Measurements from ENCODE around the gene AMY2B.
"Not testable (repeated sequence)": the region's sequence is repeated elsewhere in the genome, so short reads cannot be mapped to it uniquely, and the experiment has no call there.

AMY2B gene

GRCh38 chr1:103571289-103571688, at the start of gene AMY2B:
AMY2B (plus strand) TSS chr1:103571589; CDS start chr1:103571603, 14 bp downstream.
- not testable (repeated sequence) for H3K36me3 ChIP-seq (ENCODE audit: low read length); H3K4me2 ChIP-seq (ENCODE audit: low read depth, low read length, poor library complexity, severe bottlenecking); H3K27me3 ChIP-seq (ENCODE audit: low read length); H3K27ac ChIP-seq (ENCODE audit: low read depth, low read length); H3K79me2 ChIP-seq (ENCODE audit: insufficient read depth, low read length); H3K9me2 ChIP-seq (replicated peaks; ENCODE audit: insufficient read depth, low read length); H3K4me3 ChIP-seq (ENCODE audit: insufficient read depth, low read length, poor library complexity, severe bottlenecking); H3K9ac ChIP-seq (ENCODE audit: low read length); H4K20me1 ChIP-seq (ENCODE audit: low read depth, low read length); H2AFZ ChIP-seq (ENCODE audit: low read depth, low read length, severe bottlenecking); H3F3A ChIP-seq (ENCODE audit: insufficient read depth); H3K9me3 ChIP-seq (ENCODE audit: insufficient read depth, low read length)

DNA sequence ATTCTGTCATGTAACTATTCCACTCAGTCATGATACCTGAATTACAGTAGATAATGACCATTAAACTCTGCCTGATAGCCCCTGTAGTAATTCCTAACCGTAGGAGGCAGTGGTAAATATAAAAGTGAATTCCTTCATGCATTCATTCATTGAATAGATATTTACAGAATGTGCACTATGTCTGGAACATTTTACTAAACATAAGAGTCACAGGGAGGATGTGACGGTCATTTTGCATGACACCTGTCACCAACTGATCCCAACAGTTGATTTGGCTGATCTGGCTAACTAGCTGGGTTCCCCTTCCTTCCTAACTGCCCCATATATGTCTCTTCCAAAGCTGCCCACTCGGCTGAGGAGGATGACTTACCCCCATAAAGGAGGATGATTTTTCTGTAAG, 48.0 kb upstream of the AMY2B start:
- no peak overlapping the region for H3K4me2 ChIP-seq (ENCODE audit: low read depth, low read length, poor library complexity, severe bottlenecking)
- H3K36me3 ChIP-seq (ENCODE audit: low read length): peaks cover 14% of the 10 kb centered on the region
- H4K20me1 ChIP-seq (ENCODE audit: low read depth, low read length): peaks cover 18% of the 10 kb centered on the region
- no peaks in the 10 kb centered on the region for H3K9me3 ChIP-seq (ENCODE audit: insufficient read depth, low read length)
- no peak overlapping the region for H3K27ac ChIP-seq (ENCODE audit: low read depth, low read length)
- peaks cover 26% of the 10 kb centered on the region for H3K79me2 ChIP-seq (ENCODE audit: insufficient read depth, low read length)
- H3K27me3 ChIP-seq (ENCODE audit: low read length): no peaks in the 10 kb centered on the region
- H3F3A ChIP-seq (ENCODE audit: insufficient read depth): no peaks in the 10 kb centered on the region
- H2AFZ ChIP-seq (ENCODE audit: low read depth, low read length, severe bottlenecking): no peak overlapping the region
- H3K9ac ChIP-seq (ENCODE audit: low read length): no peak overlapping the region
- H3K4me3 ChIP-seq (ENCODE audit: insufficient read depth, low read length, poor library complexity, severe bottlenecking): no peak overlapping the region
- H3K9me2 ChIP-seq (replicated peaks; ENCODE audit: insufficient read depth, low read length): no peaks in the 10 kb centered on the region
- TF ChIP-seq CTCF (IDR thresholded peaks at IDR 0.05; ENCODE audit: insufficient read depth, low read length, poor library complexity, severe bottlenecking) (no peak), EZH2phosphoT487 (conservative IDR thresholded peaks at IDR 0.05; ENCODE audit: low read length) (no peak)

DNA sequence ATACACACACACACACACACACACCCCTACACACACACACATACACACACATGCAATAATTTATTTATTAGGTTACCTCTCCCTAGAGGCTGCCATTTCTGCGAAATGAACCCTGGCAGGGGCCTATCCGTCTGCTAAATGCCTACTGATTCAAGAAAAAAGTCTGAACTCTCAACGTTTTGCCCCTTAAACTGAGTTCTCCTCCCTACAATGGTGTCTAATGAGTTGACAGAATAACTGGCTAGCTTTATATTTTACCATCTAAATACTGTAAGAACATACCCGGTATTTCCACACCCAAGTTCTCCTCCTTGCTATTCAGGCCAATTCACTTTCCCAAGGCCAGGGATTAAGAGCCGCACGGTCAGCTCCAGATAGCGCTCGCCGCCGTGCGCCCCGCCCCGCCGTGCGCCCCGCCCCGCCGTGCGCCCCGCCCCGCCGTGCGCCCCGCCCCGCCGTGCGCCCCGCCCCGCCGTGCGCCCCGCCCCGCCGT, 46.2 kb upstream of the AMY2B start:
- Histone ChIP-seq H3K9ac (ENCODE audit: low read length) (peak overlapping the region; percentile 99), H3K36me3 (ENCODE audit: low read length) (peaks cover 24% of the 10 kb centered on the region), H3K27ac (ENCODE audit: low read depth, low read length) (no peak overlapping the region), H3K4me3 (ENCODE audit: insufficient read depth, low read length, poor library complexity, severe bottlenecking) (peak overlapping the region; percentile 56), H3K9me3 (ENCODE audit: insufficient read depth, low read length) (no peaks in the 10 kb centered on the region), H2AFZ (ENCODE audit: low read depth, low read length, severe bottlenecking) (no peak overlapping the region), H4K20me1 (ENCODE audit: low read depth, low read length) (peaks cover 24% of the 10 kb centered on the region), H3K79me2 (ENCODE audit: insufficient read depth, low read length) (peaks cover 43% of the 10 kb centered on the region), H3K4me2 (ENCODE audit: low read depth, low read length, poor library complexity, severe bottlenecking) (peak overlapping the region; percentile 64), H3K27me3 (ENCODE audit: low read length) (no peaks in the 10 kb centered on the region), H3F3A (ENCODE audit: insufficient read depth) (no peaks in the 10 kb centered on the region), H3K9me2 (replicated peaks; ENCODE audit: insufficient read depth, low read length) (no peaks in the 10 kb centered on the region)
- TF ChIP-seq CTCF (IDR thresholded peaks at IDR 0.05; ENCODE audit: insufficient read depth, low read length, poor library complexity, severe bottlenecking): no peak
- TF ChIP-seq EZH2phosphoT487 (conservative IDR thresholded peaks at IDR 0.05; ENCODE audit: low read length): no peak

DNA sequence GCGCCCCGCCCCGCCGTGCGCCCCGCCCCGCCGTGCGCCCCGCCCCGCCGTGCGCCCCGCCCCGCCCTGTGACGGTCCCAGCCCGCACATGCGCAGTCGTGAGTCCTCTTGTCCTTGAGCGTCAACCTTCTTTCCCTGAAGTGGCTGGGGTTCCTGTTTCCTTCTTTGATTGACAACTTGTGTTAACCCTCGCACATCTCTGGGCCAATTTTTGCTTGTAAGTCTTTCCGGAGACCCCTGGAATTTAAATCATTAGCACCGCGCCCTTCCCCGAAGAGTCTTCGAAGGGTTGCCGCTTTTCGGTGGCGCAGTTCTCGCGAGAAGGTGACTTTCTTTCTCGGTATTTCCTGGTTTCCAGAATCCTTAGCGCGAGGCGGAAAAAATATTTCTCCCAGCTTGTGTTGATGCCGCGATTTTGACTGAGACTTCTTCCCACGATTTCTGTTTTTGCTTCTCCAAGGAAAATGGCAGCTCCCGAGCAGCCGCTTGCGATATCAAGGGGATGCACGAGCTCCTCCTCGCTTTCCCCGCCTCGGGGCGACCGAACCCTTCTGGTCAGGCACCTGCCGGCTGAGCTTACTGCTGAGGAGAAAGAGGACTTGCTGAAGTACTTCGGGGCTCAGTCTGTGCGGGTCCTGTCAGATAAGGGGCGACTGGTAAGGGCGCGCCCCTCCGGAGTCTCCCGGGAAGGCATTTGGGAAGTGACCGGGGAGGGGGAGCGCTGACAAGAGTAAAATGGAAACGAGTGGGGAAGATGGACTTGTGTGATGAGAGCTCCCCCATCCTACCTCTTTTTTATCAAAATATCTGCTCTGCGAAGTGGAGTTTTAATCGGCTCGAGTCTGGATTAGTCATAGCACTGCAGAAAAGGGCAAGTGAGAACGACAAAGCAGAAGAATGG, 45.5 kb upstream of the AMY2B start, which contains the start of gene RNPC3:
Gene RNPC3 (plus strand): TSS at position 93 of the 901 bp plus-strand sequence. CDS start 372 bp downstream, at position 465.
- TF ChIP-seq CTCF (IDR thresholded peaks at IDR 0.05; ENCODE audit: insufficient read depth, low read length, poor library complexity, severe bottlenecking) (no peak), EZH2phosphoT487 (conservative IDR thresholded peaks at IDR 0.05; ENCODE audit: low read length) (no peak)
- Histone ChIP-seq H3K9ac (ENCODE audit: low read length) (peak within 1 kb of the TSS; percentile 99), H3K9me2 (replicated peaks; ENCODE audit: insufficient read depth, low read length) (no peaks in the 10 kb centered on the region)

More for the DNA sequence above, 45.5 kb upstream of the AMY2B start, which contains the start of gene RNPC3:
- H3K36me3 ChIP-seq (ENCODE audit: low read length): peaks cover 25% of the 10 kb centered on the region
- peak within 1 kb of the TSS; percentile 95 for H3K27ac ChIP-seq (ENCODE audit: low read depth, low read length)
- H3K27me3 ChIP-seq (ENCODE audit: low read length): no peaks in the 10 kb centered on the region
- no peaks in the 10 kb centered on the region for H3F3A ChIP-seq (ENCODE audit: insufficient read depth)
- H3K4me2 ChIP-seq (ENCODE audit: low read depth, low read length, poor library complexity, severe bottlenecking): peak within 1 kb of the TSS; percentile 100
- peaks cover 24% of the 10 kb centered on the region for H4K20me1 ChIP-seq (ENCODE audit: low read depth, low read length)
- peak within 1 kb of the TSS; percentile 100 for H3K4me3 ChIP-seq (ENCODE audit: insufficient read depth, low read length, poor library complexity, severe bottlenecking)
- H2AFZ ChIP-seq (ENCODE audit: low read depth, low read length, severe bottlenecking): peak within 1 kb of the TSS; percentile 94
- H3K79me2 ChIP-seq (ENCODE audit: insufficient read depth, low read length): peaks cover 50% of the 10 kb centered on the region
- no peaks in the 10 kb centered on the region for H3K9me3 ChIP-seq (ENCODE audit: insufficient read depth, low read length)

All from SU-DHL-6 (cell line).